DOHH2 (cell line): ENCODE measurements around the gene ZBTB38.

Experiments used
- H3F3A ChIP-seq: fragments of 200-600 bp; sonication (generic), shearing (Covaris generic); 2 replicates; pipeline ENCODE4 v1.6.0; 2016; ENCODE audit warnings: antibody characterized with exemption, mild to moderate bottlenecking; ENCODE audit not compliant: control insufficient read depth, insufficient read depth
- H3K27ac ChIP-seq: fragments of 200-600 bp; sonication (generic); 2 replicates; pipeline ENCODE4 v1.5.1; 2014; ENCODE audit warnings: low read depth, mild to moderate bottlenecking, low read length, moderate library complexity
- H3K27me3 ChIP-seq: fragments of 200-600 bp; sonication (generic); 2 replicates; pipeline ENCODE4 v1.6.1; 2014; ENCODE audit warnings: mild to moderate bottlenecking, low read length, mixed read lengths; ENCODE audit not compliant: control insufficient read depth
- H3K36me3 ChIP-seq: fragments of 200-600 bp; sonication (generic); 2 replicates; pipeline ENCODE4 v1.6.1; 2014; ENCODE audit warnings: mild to moderate bottlenecking, low read length, moderate library complexity, mixed read lengths; ENCODE audit not compliant: control insufficient read depth
- H3K4me1 ChIP-seq: fragments of 200-600 bp; sonication (generic); 2 replicates; pipeline ENCODE4 v1.6.1; 2014; ENCODE audit warnings: mild to moderate bottlenecking, low read length, mixed read lengths; ENCODE audit not compliant: control insufficient read depth
- H3K4me2 ChIP-seq: fragments of 200-600 bp; sonication (generic); 2 replicates; pipeline ENCODE4 v1.6.0; 2014; ENCODE audit warnings: mild to moderate bottlenecking, low read length, moderate library complexity
- H3K4me3 ChIP-seq: fragments of 200-600 bp; sonication (generic); 2 replicates; pipeline ENCODE4 v1.5.1; 2014; ENCODE audit warnings: mild to moderate bottlenecking, low read length, mixed read lengths
- H3K79me2 ChIP-seq: fragments of 200-600 bp; sonication (generic); 2 replicates; pipeline ENCODE4 v1.6.1; 2014; ENCODE audit warnings: mild to moderate bottlenecking, low read length, mixed read lengths; ENCODE audit not compliant: control insufficient read depth
- H3K9me2 ChIP-seq: fragments of 200-600 bp; sonication (generic); replicated peaks from 2 replicates; pipeline ENCODE4 v1.6.1; 2014; ENCODE audit warnings: mild to moderate bottlenecking, low read length, mixed read lengths; ENCODE audit not compliant: control insufficient read depth
- H3K9me3 ChIP-seq: fragments of 200-600 bp; sonication (generic); 2 replicates; pipeline ENCODE4 v1.6.1; 2014; ENCODE audit warnings: antibody characterized with exemption, low read length, mixed read lengths; ENCODE audit not compliant: control insufficient read depth, insufficient read depth
- H4K20me1 ChIP-seq: fragments of 200-600 bp; sonication (generic); 2 replicates; pipeline ENCODE4 v1.6.0; 2014; ENCODE audit warnings: low read depth, mild to moderate bottlenecking, antibody characterized with exemption, low read length, moderate library complexity; ENCODE audit not compliant: control insufficient read depth, insufficient read depth
- EZH2phosphoT487 ChIP-seq: fragments of 200-600 bp; sonication (generic); IDR thresholded peaks from 2 replicates; pipeline ENCODE4 v1.6.1; 2017; ENCODE audit warnings: borderline replicate concordance, mild to moderate bottlenecking, antibody characterized with exemption, low read length, moderate library complexity, mixed read lengths
- TF ChIP-seq, protein P1 (sequence below): fragments of 200-600 bp; sonication (generic); IDR thresholded peaks from one replicate; pipeline ENCODE4 v1.5.1; 2014; ENCODE audit warnings: antibody characterized with exemption, mild to moderate bottlenecking, low read depth, low read length; ENCODE audit not compliant: poor library complexity, severe bottlenecking

The ZBTB38 gene

DNA sequence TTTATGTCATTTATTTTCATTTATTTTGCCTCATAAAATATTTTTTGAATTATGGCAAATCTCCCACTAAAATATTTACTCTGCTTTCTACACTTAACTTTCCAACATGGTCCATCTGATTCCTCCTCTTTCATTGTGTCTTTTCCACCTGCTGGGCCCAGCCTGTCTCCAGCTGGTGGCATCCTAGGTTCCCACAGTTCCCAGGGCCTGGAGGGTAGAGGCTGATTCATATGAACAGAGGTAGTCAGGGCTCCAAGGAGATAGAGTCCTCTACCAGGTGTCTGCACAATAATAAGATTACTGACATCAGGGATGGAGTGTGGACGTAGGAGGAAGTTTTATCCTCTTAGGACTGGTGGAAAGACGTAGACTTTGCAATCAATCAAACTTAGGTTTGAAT lies 14.3 kb downstream of the ZBTB38 start:
- Histone ChIP-seq H3K4me1 (peaks cover 70% of the 10 kb centered on the region), H3K27me3 (no peaks in the 10 kb centered on the region), H3K79me2 (peaks cover 5% of the 10 kb centered on the region), H3F3A (no peaks in the 10 kb centered on the region; the same call in 1 of the 2 replicates), H3K4me3 (no peak overlapping the region), H4K20me1 (no peaks in the 10 kb centered on the region), H3K9me3 (no peaks in the 10 kb centered on the region), H3K27ac (no peak overlapping the region), H3K4me2 (0 out of 2 replicates have a peak overlapping the region, but pooled peaks have one; percentile 6), H3K9me2 (no peaks in the 10 kb centered on the region), H3K36me3 (no peaks in the 10 kb centered on the region)
- TF ChIP-seq, protein P1, sequence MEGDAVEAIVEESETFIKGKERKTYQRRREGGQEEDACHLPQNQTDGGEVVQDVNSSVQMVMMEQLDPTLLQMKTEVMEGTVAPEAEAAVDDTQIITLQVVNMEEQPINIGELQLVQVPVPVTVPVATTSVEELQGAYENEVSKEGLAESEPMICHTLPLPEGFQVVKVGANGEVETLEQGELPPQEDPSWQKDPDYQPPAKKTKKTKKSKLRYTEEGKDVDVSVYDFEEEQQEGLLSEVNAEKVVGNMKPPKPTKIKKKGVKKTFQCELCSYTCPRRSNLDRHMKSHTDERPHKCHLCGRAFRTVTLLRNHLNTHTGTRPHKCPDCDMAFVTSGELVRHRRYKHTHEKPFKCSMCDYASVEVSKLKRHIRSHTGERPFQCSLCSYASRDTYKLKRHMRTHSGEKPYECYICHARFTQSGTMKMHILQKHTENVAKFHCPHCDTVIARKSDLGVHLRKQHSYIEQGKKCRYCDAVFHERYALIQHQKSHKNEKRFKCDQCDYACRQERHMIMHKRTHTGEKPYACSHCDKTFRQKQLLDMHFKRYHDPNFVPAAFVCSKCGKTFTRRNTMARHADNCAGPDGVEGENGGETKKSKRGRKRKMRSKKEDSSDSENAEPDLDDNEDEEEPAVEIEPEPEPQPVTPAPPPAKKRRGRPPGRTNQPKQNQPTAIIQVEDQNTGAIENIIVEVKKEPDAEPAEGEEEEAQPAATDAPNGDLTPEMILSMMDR = no peak
- TF ChIP-seq EZH2phosphoT487 = no peak

DNA sequence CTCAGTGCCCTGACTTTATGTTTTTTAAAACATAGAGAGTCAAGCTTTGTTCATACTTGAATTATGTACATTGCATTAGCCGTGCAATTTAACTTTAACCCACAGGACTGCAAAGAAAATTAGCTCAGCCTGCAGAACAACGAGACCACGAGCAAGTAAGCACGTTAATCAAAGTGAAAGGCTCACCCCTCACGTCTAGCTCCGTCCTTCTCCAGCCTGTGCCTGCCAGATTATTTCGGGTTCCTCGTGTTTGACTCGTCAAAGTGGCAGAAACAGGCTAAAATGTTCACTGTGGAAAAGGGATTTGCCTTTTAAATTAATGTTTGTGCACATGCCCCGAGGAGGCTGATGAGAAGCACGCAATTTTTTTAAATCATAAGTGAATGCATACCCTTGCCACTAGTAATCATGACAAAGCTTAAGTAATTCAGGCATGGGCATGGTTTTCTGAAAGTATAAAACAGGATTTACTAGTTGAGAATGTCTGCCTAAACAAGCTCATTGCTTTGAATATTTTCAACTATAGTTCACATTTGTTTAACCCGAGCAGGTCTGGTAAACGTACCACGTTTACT lies 15.3 kb downstream of the ZBTB38 start:
- H3F3A ChIP-seq = peaks cover 7% of the 10 kb centered on the region; the same call in 1 of the 2 replicates
- TF ChIP-seq, protein P1 = no peak
- no peak for TF ChIP-seq EZH2phosphoT487
- peak overlapping the region; percentile 86 for H3K4me2 ChIP-seq
- H3K79me2 ChIP-seq = peaks cover 6% of the 10 kb centered on the region
- no peaks in the 10 kb centered on the region for H4K20me1 ChIP-seq
- H3K36me3 ChIP-seq = no peaks in the 10 kb centered on the region
- no peaks in the 10 kb centered on the region for H3K9me2 ChIP-seq
- no peaks in the 10 kb centered on the region for H3K27me3 ChIP-seq
- no peak overlapping the region for H3K27ac ChIP-seq
- H3K4me3 ChIP-seq = peak overlapping the region; percentile 74
- no peaks in the 10 kb centered on the region for H3K9me3 ChIP-seq
- peaks cover 74% of the 10 kb centered on the region for H3K4me1 ChIP-seq

DNA sequence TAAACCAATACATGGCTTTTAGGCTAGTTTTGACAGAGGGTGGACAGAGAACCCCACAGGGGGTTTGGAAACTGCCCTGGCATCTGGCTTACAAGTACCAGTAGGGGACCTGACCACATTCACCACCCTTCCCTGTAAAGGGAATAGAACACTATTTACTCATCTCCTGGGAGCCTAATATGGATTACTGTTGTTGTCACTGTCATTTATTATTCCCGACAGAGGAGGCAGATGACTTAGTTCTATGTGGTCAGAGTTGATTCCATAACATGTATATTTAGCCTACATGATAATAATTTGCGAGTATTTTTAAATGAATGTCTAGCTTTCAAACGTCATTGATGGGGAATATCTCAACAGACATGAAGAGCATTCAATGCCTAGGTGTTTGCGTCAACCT lies 15.9 kb downstream of the ZBTB38 start:
- no peaks in the 10 kb centered on the region for H3K9me3 ChIP-seq
- H3F3A ChIP-seq = peaks cover 7% of the 10 kb centered on the region; the same call in 1 of the 2 replicates
- H3K27me3 ChIP-seq = no peaks in the 10 kb centered on the region
- H3K79me2 ChIP-seq = peaks cover 10% of the 10 kb centered on the region
- H3K27ac ChIP-seq = peak overlapping the region; percentile 76; the same call in 1 of the 2 replicates
- TF ChIP-seq, protein P1 = no peak
- no peak for TF ChIP-seq EZH2phosphoT487
- H3K9me2 ChIP-seq = no peaks in the 10 kb centered on the region
- peaks cover 74% of the 10 kb centered on the region for H3K4me1 ChIP-seq
- no peaks in the 10 kb centered on the region for H4K20me1 ChIP-seq
- peak overlapping the region; percentile 86 for H3K4me2 ChIP-seq
- H3K36me3 ChIP-seq = no peaks in the 10 kb centered on the region
- H3K4me3 ChIP-seq = peak overlapping the region; percentile 74
